ENCODE data around the gene RTBDN.

- TF ChIP-seq CTCF (IDR thresholded peaks at IDR 0.05) = no peak
- TF ChIP-seq POLR2A (IDR thresholded peaks at IDR 0.05) = no peak
Measured at GRCh38 chr19:12866416-12867119, 32.2 kb upstream of the RTBDN start.
